ENCODE data around the gene ATF7. TPM values are rescaled to one million over a fixed set of nuclear protein-coding genes. Genes with fewer than 3 reads are reported as not detected.
A peak's percentile ranks its signal among the peaks of the same experiment; 100 is the strongest.
"Not testable (repeated sequence)": the region's sequence is repeated elsewhere in the genome, so short reads cannot be mapped to it uniquely, and the experiment has no call there.

Gene ATF7
- total RNA-seq, 1 experiment from 2014 or later, result 26.9 TPM

- POLR2A ChIA-PET, result no interaction called here
- H3K9me3 Mint-ChIP-seq (ENCODE audit: unreplicated experiment), result no peaks in the 10 kb centered on the region
These were observed 75.6 kb downstream of the ATF7 start for GRCh38 chr12:53550595-53550994.

GRCh38 chr12:53550131-53550530 lies 76.1 kb downstream of the ATF7 start:
- POLR2A ChIA-PET; H3K4me3 Mint-ChIP-seq (ENCODE audit: unreplicated experiment); H3K27me3 ChIP-seq (replicated peaks; ENCODE audit: control insufficient read depth, insufficient read depth, low read length); H3K4me3 ChIP-seq (ENCODE audit: low read depth, low read length); H3K36me3 ChIP-seq (ENCODE audit: control insufficient read depth, insufficient read depth, low read length); BruUV-seq (replicated peaks); H3K36me3 Mint-ChIP-seq (ENCODE audit: insufficient read depth, unreplicated experiment); H3K4me1 Mint-ChIP-seq (ENCODE audit: low read depth, unreplicated experiment); DNase-seq; H3K4me1 ChIP-seq; CTCF ChIA-PET; H3K9me3 ChIP-seq; H3K9me3 Mint-ChIP-seq (ENCODE audit: unreplicated experiment); H3K27ac Mint-ChIP-seq (ENCODE audit: unreplicated experiment); H3K27me3 Mint-ChIP-seq (ENCODE audit: insufficient read depth, unreplicated experiment); intact Hi-C loops (cut with micrococcal nuclease; ENCODE audit: unreplicated experiment): not testable (repeated sequence)

More at GRCh38 chr12:53550595-53550994, 75.6 kb downstream of the ATF7 start:
- DNase-seq, result no peak
- Mint-ChIP-seq H3K27ac (ENCODE audit: unreplicated experiment) (no peak overlapping the region), H3K27me3 (ENCODE audit: insufficient read depth, unreplicated experiment) (no peaks in the 10 kb centered on the region), H3K4me1 (ENCODE audit: low read depth, unreplicated experiment) (no peaks in the 10 kb centered on the region), H3K36me3 (ENCODE audit: insufficient read depth, unreplicated experiment) (no peaks in the 10 kb centered on the region), H3K4me3 (ENCODE audit: unreplicated experiment) (no peak overlapping the region)
- Histone ChIP-seq H3K36me3 (ENCODE audit: control insufficient read depth, insufficient read depth, low read length) (no peaks in the 10 kb centered on the region), H3K27me3 (replicated peaks; ENCODE audit: control insufficient read depth, insufficient read depth, low read length) (no peaks in the 10 kb centered on the region), H3K4me1 (no peaks in the 10 kb centered on the region), H3K9me3 (no peaks in the 10 kb centered on the region), H3K4me3 (ENCODE audit: low read depth, low read length) (no peak overlapping the region)
- intact Hi-C loops (cut with micrococcal nuclease; ENCODE audit: unreplicated experiment), result no loop called here
- BruUV-seq (replicated peaks), result no TSS peak
- TF ChIP-seq, protein P1, sequence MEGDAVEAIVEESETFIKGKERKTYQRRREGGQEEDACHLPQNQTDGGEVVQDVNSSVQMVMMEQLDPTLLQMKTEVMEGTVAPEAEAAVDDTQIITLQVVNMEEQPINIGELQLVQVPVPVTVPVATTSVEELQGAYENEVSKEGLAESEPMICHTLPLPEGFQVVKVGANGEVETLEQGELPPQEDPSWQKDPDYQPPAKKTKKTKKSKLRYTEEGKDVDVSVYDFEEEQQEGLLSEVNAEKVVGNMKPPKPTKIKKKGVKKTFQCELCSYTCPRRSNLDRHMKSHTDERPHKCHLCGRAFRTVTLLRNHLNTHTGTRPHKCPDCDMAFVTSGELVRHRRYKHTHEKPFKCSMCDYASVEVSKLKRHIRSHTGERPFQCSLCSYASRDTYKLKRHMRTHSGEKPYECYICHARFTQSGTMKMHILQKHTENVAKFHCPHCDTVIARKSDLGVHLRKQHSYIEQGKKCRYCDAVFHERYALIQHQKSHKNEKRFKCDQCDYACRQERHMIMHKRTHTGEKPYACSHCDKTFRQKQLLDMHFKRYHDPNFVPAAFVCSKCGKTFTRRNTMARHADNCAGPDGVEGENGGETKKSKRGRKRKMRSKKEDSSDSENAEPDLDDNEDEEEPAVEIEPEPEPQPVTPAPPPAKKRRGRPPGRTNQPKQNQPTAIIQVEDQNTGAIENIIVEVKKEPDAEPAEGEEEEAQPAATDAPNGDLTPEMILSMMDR (IDR thresholded peaks at IDR 0.05; ENCODE audit: insufficient read depth in 1 of 2, low read depth in 1 of 2, low read length in 1 of 2, severe bottlenecking in 1 of 2, unreplicated experiment in 1 of 2), result no peak
- CTCF ChIA-PET, result no interaction called here

DNA sequence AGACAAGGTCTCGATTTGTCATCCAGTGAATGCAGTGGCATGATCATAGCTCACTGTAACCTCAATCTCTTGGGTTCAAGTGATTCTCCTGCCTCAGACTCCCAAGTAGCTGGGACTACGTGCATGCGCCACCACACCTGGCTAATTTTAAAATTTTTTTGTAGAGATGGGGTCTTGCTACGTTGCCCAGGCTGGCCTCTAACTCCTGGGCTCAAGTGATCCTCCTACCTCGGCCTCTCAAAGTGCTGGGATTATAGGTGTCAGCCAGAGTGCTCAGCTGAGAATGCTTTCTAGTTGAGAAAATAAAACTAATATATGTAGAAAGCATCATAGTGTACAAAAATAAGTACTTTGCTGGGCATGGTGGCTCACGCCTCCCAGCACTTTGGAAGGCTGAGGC lies 77.8 kb downstream of the ATF7 start:
- H3K4me3 Mint-ChIP-seq (ENCODE audit: unreplicated experiment); DNase-seq; H3K36me3 ChIP-seq (ENCODE audit: control insufficient read depth, insufficient read depth, low read length); BruUV-seq (replicated peaks); H3K36me3 Mint-ChIP-seq (ENCODE audit: insufficient read depth, unreplicated experiment); POLR2A ChIA-PET; H3K4me1 ChIP-seq; H3K9me3 ChIP-seq; H3K27me3 ChIP-seq (replicated peaks; ENCODE audit: control insufficient read depth, insufficient read depth, low read length); intact Hi-C loops (cut with micrococcal nuclease; ENCODE audit: unreplicated experiment); H3K9me3 Mint-ChIP-seq (ENCODE audit: unreplicated experiment); H3K27me3 Mint-ChIP-seq (ENCODE audit: insufficient read depth, unreplicated experiment); CTCF ChIA-PET; H3K4me1 Mint-ChIP-seq (ENCODE audit: low read depth, unreplicated experiment); H3K4me3 ChIP-seq (ENCODE audit: low read depth, low read length); H3K27ac Mint-ChIP-seq (ENCODE audit: unreplicated experiment): not testable (repeated sequence)

- peaks cover 9% of the 10 kb centered on the region for H3K4me1 ChIP-seq
- intact Hi-C loops (cut with micrococcal nuclease; ENCODE audit: unreplicated experiment), result loop anchor here (1.0 to 2.0 kb wide), 2 partner anchors 133 to 199 kb away; partner anchors contain the start of gene ATP5MC2
- H3K36me3 ChIP-seq (ENCODE audit: control insufficient read depth, insufficient read depth, low read length), result no peaks in the 10 kb centered on the region
- H3K9me3 Mint-ChIP-seq (ENCODE audit: unreplicated experiment), result no peaks in the 10 kb centered on the region
- no peaks in the 10 kb centered on the region for H3K4me1 Mint-ChIP-seq (ENCODE audit: low read depth, unreplicated experiment)
- H3K27me3 Mint-ChIP-seq (ENCODE audit: insufficient read depth, unreplicated experiment), result no peaks in the 10 kb centered on the region
- CTCF ChIA-PET, result interaction anchor here (0.8 to 1.9 kb wide), 9 partner anchors 29 to 200 kb away, joined by 3 to 43 read pairs (median 4); partner anchors contain the start of genes ATF7, ATP5MC2 and TARBP2
- no peaks in the 10 kb centered on the region for H3K9me3 ChIP-seq
- BruUV-seq (replicated peaks), result no TSS peak
- H3K36me3 Mint-ChIP-seq (ENCODE audit: insufficient read depth, unreplicated experiment), result peaks cover 8% of the 10 kb centered on the region
- TF ChIP-seq, protein P1 (IDR thresholded peaks at IDR 0.05; ENCODE audit: insufficient read depth in 1 of 2, low read depth in 1 of 2, low read length in 1 of 2, severe bottlenecking in 1 of 2, unreplicated experiment in 1 of 2), result peak; percentile 61 to 94
- H3K4me3 ChIP-seq (ENCODE audit: low read depth, low read length), result no peak overlapping the region
- no peak overlapping the region for H3K4me3 Mint-ChIP-seq (ENCODE audit: unreplicated experiment)
- POLR2A ChIA-PET, result interaction anchor here (0.8 kb wide), 1 partner anchor 43 kb away, joined by 4 read pairs; the partner anchor contains the start of gene TARBP2
- H3K27ac Mint-ChIP-seq (ENCODE audit: unreplicated experiment), result no peak overlapping the region
- H3K27me3 ChIP-seq (replicated peaks; ENCODE audit: control insufficient read depth, insufficient read depth, low read length), result no peaks in the 10 kb centered on the region
- DNase-seq, result peak; percentile 57 to 59
These were observed 82.6 kb downstream of the ATF7 start for GRCh38 chr12:53543539-53543938.
